ENCODE measurements around the gene LYRM4. TPM values are rescaled to one million over a fixed set of nuclear protein-coding genes. Genes with fewer than 3 reads are reported as not detected.

LYRM4 gene
- total RNA-seq, 1 experiment from 2014 or later, result 44.3 TPM

DNA sequence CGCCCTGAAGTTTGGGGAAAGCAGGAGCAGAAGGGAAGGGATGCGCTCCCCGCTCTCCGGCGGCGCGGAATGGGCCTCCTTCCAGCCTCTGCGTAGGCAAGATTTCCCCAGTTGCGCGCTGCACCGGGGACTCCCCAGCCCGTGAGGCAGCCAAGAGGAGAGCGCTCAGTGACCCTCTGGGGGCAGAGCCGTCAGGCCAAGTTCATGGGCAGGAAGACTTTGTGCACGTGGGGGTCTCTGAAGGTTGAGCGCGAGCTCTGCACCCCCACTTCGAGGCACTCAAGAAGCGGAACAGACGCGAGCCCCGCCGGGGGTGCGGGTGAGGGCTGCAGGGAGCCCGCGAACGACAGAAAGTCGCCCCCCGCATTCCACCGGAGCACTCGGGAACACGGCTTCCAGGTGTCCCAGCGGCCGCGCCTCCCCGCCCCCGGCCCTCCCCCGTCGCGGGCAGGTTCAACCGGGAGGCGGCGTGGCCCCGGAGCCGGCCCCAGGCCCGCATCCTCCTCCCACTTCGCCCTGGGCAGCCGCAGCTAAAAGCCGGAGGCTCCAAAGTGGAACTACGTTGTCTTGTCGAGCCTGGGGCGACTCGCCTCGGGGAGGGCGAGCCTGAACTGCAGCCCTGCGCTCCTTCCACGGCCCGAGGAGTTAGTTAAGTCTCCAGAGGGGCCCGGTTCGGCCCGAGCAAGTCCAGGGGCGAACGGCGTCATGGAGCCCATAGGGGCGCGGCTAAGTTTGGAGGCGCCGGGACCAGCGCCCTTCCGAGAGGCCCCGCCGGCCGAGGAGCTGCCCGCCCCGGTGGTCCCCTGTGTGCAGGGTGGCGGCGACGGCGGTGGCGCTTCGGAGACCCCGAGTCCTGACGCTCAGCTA lies 175.7 kb downstream of the LYRM4 start, which contains the start of gene PPP1R3G:
Gene PPP1R3G (plus strand): TSS at position 561 of the 867 bp plus-strand sequence. CDS start 145 bp downstream, at position 706.
- no peaks in the 10 kb centered on the region for H3K79me1 ChIP-seq (ENCODE audit: insufficient read depth, low read depth, low read length, poor library complexity, severe bottlenecking)
- H4K20me1 ChIP-seq (ENCODE audit: control insufficient read depth, insufficient read depth, insufficient read length), result no peaks in the 10 kb centered on the region
- H3K56ac ChIP-seq (ENCODE audit: insufficient read length, low read depth, low read length), result no peak within 1 kb of the TSS
- H2BK20ac ChIP-seq (ENCODE audit: low read depth, low read length, poor library complexity, severe bottlenecking), result no peak within 1 kb of the TSS
- no peak within 1 kb of the TSS for H4K8ac ChIP-seq (replicated peaks; ENCODE audit: insufficient read length, low read depth, low read length)
- H3K36me3 Mint-ChIP-seq (ENCODE audit: insufficient read depth in 1 of 3, low read depth in 3 of 3), result peaks cover 0 to 4% (median 0%) of the 10 kb centered on the region in 3 experiments; a peak in 1 of 7 replicates
- no peak within 1 kb of the TSS for H3K4ac ChIP-seq (ENCODE audit: low read depth, low read length)
- no peak within 1 kb of the TSS for H4K91ac ChIP-seq (ENCODE audit: insufficient read length, low read depth, low read length)
- TF ChIP-seq, protein P1, sequence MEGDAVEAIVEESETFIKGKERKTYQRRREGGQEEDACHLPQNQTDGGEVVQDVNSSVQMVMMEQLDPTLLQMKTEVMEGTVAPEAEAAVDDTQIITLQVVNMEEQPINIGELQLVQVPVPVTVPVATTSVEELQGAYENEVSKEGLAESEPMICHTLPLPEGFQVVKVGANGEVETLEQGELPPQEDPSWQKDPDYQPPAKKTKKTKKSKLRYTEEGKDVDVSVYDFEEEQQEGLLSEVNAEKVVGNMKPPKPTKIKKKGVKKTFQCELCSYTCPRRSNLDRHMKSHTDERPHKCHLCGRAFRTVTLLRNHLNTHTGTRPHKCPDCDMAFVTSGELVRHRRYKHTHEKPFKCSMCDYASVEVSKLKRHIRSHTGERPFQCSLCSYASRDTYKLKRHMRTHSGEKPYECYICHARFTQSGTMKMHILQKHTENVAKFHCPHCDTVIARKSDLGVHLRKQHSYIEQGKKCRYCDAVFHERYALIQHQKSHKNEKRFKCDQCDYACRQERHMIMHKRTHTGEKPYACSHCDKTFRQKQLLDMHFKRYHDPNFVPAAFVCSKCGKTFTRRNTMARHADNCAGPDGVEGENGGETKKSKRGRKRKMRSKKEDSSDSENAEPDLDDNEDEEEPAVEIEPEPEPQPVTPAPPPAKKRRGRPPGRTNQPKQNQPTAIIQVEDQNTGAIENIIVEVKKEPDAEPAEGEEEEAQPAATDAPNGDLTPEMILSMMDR (conservative IDR thresholded peaks at IDR 0.05), result no peak
- H3T11ph ChIP-seq (ENCODE audit: low read length), result no peak within 1 kb of the TSS
- peak; percentile 45 for DNase-seq
- H3K23ac ChIP-seq (ENCODE audit: insufficient read length, low read depth, low read length), result no peak within 1 kb of the TSS
- peaks cover 2 to 8% of the 10 kb centered on the region in 2 experiments; a peak in 2 of 5 replicates for H3K9me3 Mint-ChIP-seq
- H3K9ac ChIP-seq (ENCODE audit: extremely low read depth, insufficient read length, low read length), result no peak within 1 kb of the TSS
- H3K14ac ChIP-seq (ENCODE audit: insufficient read depth, low read length), result peak within 1 kb of the TSS; percentile 78
- H3K27ac ChIP-seq (ENCODE audit: insufficient read length, low read depth, low read length), result no peak within 1 kb of the TSS
- no peaks in the 10 kb centered on the region for H3K79me2 ChIP-seq (ENCODE audit: insufficient read depth, low read length)
- H2BK5ac ChIP-seq (ENCODE audit: insufficient read length, low read length), result no peak within 1 kb of the TSS
- WGBS (ENCODE audit: extremely low coverage, insufficient read length, low lambda C conversion rate), result no CpG with 5 or more reads among the region's 83 CpGs
- H3K4me3 Mint-ChIP-seq, result peak within 1 kb of the TSS; percentile 68 to 86
- no peak within 1 kb of the TSS for H2AK5ac ChIP-seq (ENCODE audit: insufficient read length, low read length)
- H3K27ac Mint-ChIP-seq, result no peak within 1 kb of the TSS
- H3K18ac ChIP-seq (ENCODE audit: insufficient read length, low read depth, low read length), result no peak within 1 kb of the TSS
- H3K4me1 ChIP-seq (ENCODE audit: insufficient read depth, low read length), result no peaks in the 10 kb centered on the region
- peaks cover 23% of the 10 kb centered on the region for H3K23me2 ChIP-seq (ENCODE audit: insufficient read length, low read depth, low read length, poor library complexity, severe bottlenecking)
- peak within 1 kb of the TSS; percentile 62 for H3K4me2 ChIP-seq (ENCODE audit: insufficient read depth, insufficient read length, low read length)
- H3K4me1 Mint-ChIP-seq, result peaks cover 11 to 12% of the 10 kb centered on the region in 2 experiments
- no peaks in the 10 kb centered on the region for H3K9me3 ChIP-seq (ENCODE audit: control insufficient read depth, low read depth, low read length)
- peaks cover 84% of the 10 kb centered on the region for H3K27me3 Mint-ChIP-seq (ENCODE audit: low read depth)
- H2AFZ ChIP-seq (ENCODE audit: low read length), result no peak within 1 kb of the TSS
- H2BK12ac ChIP-seq (ENCODE audit: insufficient read length, low read depth, low read length), result no peak within 1 kb of the TSS
- no peak within 1 kb of the TSS for H2BK120ac ChIP-seq (ENCODE audit: low read depth, low read length, poor library complexity, severe bottlenecking)
- peaks cover 29% of the 10 kb centered on the region; the same call in 1 of the 2 replicates for H3K27me3 ChIP-seq (ENCODE audit: insufficient read depth, low read length)
- no peak within 1 kb of the TSS for H4K5ac ChIP-seq (ENCODE audit: insufficient read length, low read depth, low read length)
- no peak within 1 kb of the TSS; the same call in 1 of the 2 replicates for H2BK15ac ChIP-seq (ENCODE audit: low read depth, low read length)

Measured in H9 (cell line).